ENCODE data around the gene HPCAL1. TPM values are rescaled to one million over a fixed set of nuclear protein-coding genes. Genes with fewer than 3 reads are reported as not detected.

HPCAL1 gene
- total RNA-seq, 1 experiment from 2014 or later: 35.1 TPM

GRCh38 chr2:10346929-10347561 lies 44.3 kb downstream of the HPCAL1 start:
- H3K36me3 Mint-ChIP-seq (ENCODE audit: insufficient read depth, unreplicated experiment): no peaks in the 10 kb centered on the region
- CTCF ChIA-PET: interaction anchor here (0.7 kb wide), 1 partner anchor 19 kb away, joined by 3 read pairs; no protein-coding TSS in a partner anchor
- intact Hi-C loops (cut with micrococcal nuclease; ENCODE audit: unreplicated experiment): no loop called here
- DNase-seq: no peak
- H3K27ac Mint-ChIP-seq (ENCODE audit: unreplicated experiment): no peak overlapping the region
- peaks cover 30% of the 10 kb centered on the region for H3K4me1 Mint-ChIP-seq (ENCODE audit: low read depth, unreplicated experiment)
- H3K9me3 Mint-ChIP-seq (ENCODE audit: low read depth, unreplicated experiment): no peaks in the 10 kb centered on the region
- H3K4me3 Mint-ChIP-seq (ENCODE audit: low read depth, unreplicated experiment): no peak overlapping the region
- no peaks in the 10 kb centered on the region for H3K27me3 Mint-ChIP-seq (ENCODE audit: unreplicated experiment)
- no peak for TF ChIP-seq CTCF (IDR thresholded peaks at IDR 0.05; ENCODE audit: unreplicated experiment)
- BruUV-seq (replicated peaks): no TSS peak

GRCh38 chr2:10347562-10347948 lies 44.9 kb downstream of the HPCAL1 start:
- no peak overlapping the region for H3K27ac Mint-ChIP-seq (ENCODE audit: unreplicated experiment)
- H3K36me3 Mint-ChIP-seq (ENCODE audit: insufficient read depth, unreplicated experiment): no peaks in the 10 kb centered on the region
- peaks cover 30% of the 10 kb centered on the region for H3K4me1 Mint-ChIP-seq (ENCODE audit: low read depth, unreplicated experiment)
- no peak for DNase-seq
- no peaks in the 10 kb centered on the region for H3K9me3 Mint-ChIP-seq (ENCODE audit: low read depth, unreplicated experiment)
- intact Hi-C loops (cut with micrococcal nuclease; ENCODE audit: unreplicated experiment): no loop called here
- H3K27me3 Mint-ChIP-seq (ENCODE audit: unreplicated experiment): no peaks in the 10 kb centered on the region
- no peak for TF ChIP-seq CTCF (IDR thresholded peaks at IDR 0.05; ENCODE audit: unreplicated experiment)
- CTCF ChIA-PET: interaction anchor here (0.7 kb wide), 1 partner anchor 19 kb away, joined by 3 read pairs; no protein-coding TSS in a partner anchor
- no peak overlapping the region for H3K4me3 Mint-ChIP-seq (ENCODE audit: low read depth, unreplicated experiment)
- BruUV-seq (replicated peaks): no TSS peak

GRCh38 chr2:10348891-10349290 lies 46.2 kb downstream of the HPCAL1 start:
- CTCF ChIA-PET: interaction anchor here (0.5 to 0.6 kb wide), 2 partner anchors 15 to 19 kb away, joined by 3 read pairs; no protein-coding TSS in a partner anchor
- intact Hi-C loops (cut with micrococcal nuclease; ENCODE audit: unreplicated experiment): no loop called here
- Mint-ChIP-seq H3K9me3 (ENCODE audit: low read depth, unreplicated experiment) (no peaks in the 10 kb centered on the region), H3K4me3 (ENCODE audit: low read depth, unreplicated experiment) (no peak overlapping the region), H3K36me3 (ENCODE audit: insufficient read depth, unreplicated experiment) (no peaks in the 10 kb centered on the region), H3K4me1 (ENCODE audit: low read depth, unreplicated experiment) (peaks cover 30% of the 10 kb centered on the region), H3K27me3 (ENCODE audit: unreplicated experiment) (no peaks in the 10 kb centered on the region), H3K27ac (ENCODE audit: unreplicated experiment) (no peak overlapping the region)
- no TSS peak for BruUV-seq (replicated peaks)
- TF ChIP-seq CTCF (IDR thresholded peaks at IDR 0.05; ENCODE audit: unreplicated experiment): no peak
- no peak for DNase-seq

DNA sequence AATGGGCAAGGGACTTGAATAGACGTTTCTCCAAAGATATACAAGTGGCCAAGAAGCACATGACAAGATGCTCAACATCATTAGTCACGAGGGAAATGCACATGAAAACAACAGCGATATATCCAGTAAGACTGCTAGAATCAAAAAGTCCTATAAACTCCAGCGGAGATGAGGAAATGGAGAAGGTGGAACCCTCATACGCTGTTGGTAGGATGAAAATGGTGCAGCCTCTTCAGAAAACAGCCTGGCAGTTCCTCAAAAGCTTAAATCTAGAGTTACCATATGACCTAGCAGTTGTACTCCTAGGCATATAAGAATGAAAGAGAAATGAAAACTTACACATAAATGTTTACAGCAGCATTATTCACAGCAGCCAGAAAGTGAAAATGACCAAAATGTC lies 48.1 kb downstream of the HPCAL1 start:
- Mint-ChIP-seq H3K4me3 (ENCODE audit: low read depth, unreplicated experiment) (no peak overlapping the region), H3K36me3 (ENCODE audit: insufficient read depth, unreplicated experiment) (peaks cover 4% of the 10 kb centered on the region), H3K27ac (ENCODE audit: unreplicated experiment) (no peak overlapping the region), H3K9me3 (ENCODE audit: low read depth, unreplicated experiment) (no peaks in the 10 kb centered on the region), H3K4me1 (ENCODE audit: low read depth, unreplicated experiment) (peaks cover 30% of the 10 kb centered on the region), H3K27me3 (ENCODE audit: unreplicated experiment) (no peaks in the 10 kb centered on the region)
- CTCF ChIA-PET: no interaction called here
- TF ChIP-seq CTCF (IDR thresholded peaks at IDR 0.05; ENCODE audit: unreplicated experiment): no peak
- no peak for DNase-seq
- BruUV-seq (replicated peaks): no TSS peak
- intact Hi-C loops (cut with micrococcal nuclease; ENCODE audit: unreplicated experiment): no loop called here
